GM12892 (cell line): ENCODE measurements around the gene ADCY1.

Experiments
- POLR2A ChIP-seq: IDR thresholded peaks from 2 replicates; pipeline ENCODE4 v1.6.1; 2011; ENCODE audit warnings: low read depth, low read length, control low read depth
- POLR2AphosphoS5 ChIP-seq: IDR thresholded peaks from 2 replicates; pipeline ENCODE4 v1.6.1; 2011; ENCODE audit warnings: low read depth, low read length, control low read depth
- TAF1 ChIP-seq: IDR thresholded peaks from 2 replicates; pipeline ENCODE4 v1.6.1; 2011; ENCODE audit warnings: low read depth, mild to moderate bottlenecking, control low read depth, low read length, borderline replicate concordance

GRCh38 chr7:45688382-45688781 is 114.2 kb downstream of the ADCY1 start:
- TF ChIP-seq POLR2AphosphoS5 (no peak), TAF1 (no peak), POLR2A (no peak)
